H1 (cell line): ENCODE data around the gene COL5A2. TPM values are rescaled to one million over a fixed set of nuclear protein-coding genes. Genes with fewer than 3 reads are reported as not detected.

ENCODE experiments used
- BRCA1 ChIP-seq: IDR thresholded peaks from 2 replicates; pipeline ENCODE4 v1.6.1; 2012; ENCODE audit warnings: low read depth, low read length, improper control_type of control experiment
- CBX5 ChIP-seq: fragments of 300-800, 300-1000 bp; sonication (generic); IDR thresholded peaks from 2 replicates; pipeline ENCODE4 v1.7.1; 2016; ENCODE audit warnings: antibody characterized with exemption, low read length, low read depth
- CHD2 ChIP-seq: IDR thresholded peaks from 2 replicates; pipeline ENCODE4 v1.6.1; 2012; ENCODE audit warnings: low read length, improper control_type of control experiment
- FOSL1 ChIP-seq: IDR thresholded peaks from 2 replicates; pipeline ENCODE4 v1.6.1; 2011; ENCODE audit warnings: mild to moderate bottlenecking, low read depth, low read length, moderate library complexity; ENCODE audit not compliant: insufficient read depth
- KDM1A ChIP-seq: fragments of 200-600, 300-600 bp; sonication (generic); IDR thresholded peaks from 2 replicates; pipeline ENCODE4 v1.7.1; 2016; ENCODE audit warnings: mild to moderate bottlenecking, low read length, borderline replicate concordance
- PHF8 ChIP-seq: fragments of 200-600 bp; sonication (generic); conservative IDR thresholded peaks from 2 replicates; pipeline ENCODE4 v1.7.1; 2012; ENCODE audit warnings: low read depth, mild to moderate bottlenecking, inconsistent platforms, low read length, moderate library complexity
- POLR2A ChIP-seq, 2 experiments: IDR thresholded peaks; 1 replicate in 1 of 2; 2 replicates in 1 of 2; pipeline ENCODE4 v1.6.1; 2011; ENCODE audit warnings: low read depth in 2 of 2, low read length in 2 of 2, mild to moderate bottlenecking in 2 of 2; ENCODE audit errors: control extremely low read depth in 1 of 2
- SAP30 ChIP-seq: fragments of 300-600 bp; sonication (generic); IDR thresholded peaks from 2 replicates; pipeline ENCODE4 v1.7.1; 2012; ENCODE audit warnings: low read length, moderate library complexity, mild to moderate bottlenecking, inconsistent platforms; ENCODE audit not compliant: insufficient read depth, insufficient replicate concordance
- TAF7 ChIP-seq: optimal IDR thresholded peaks from 2 replicates; pipeline ENCODE3; 2011; ENCODE audit warnings: low read depth, mild to moderate bottlenecking, inconsistent platforms, low read length, moderate library complexity, borderline replicate concordance
- TCF12 ChIP-seq: IDR thresholded peaks from 2 replicates; pipeline ENCODE4 v1.6.1; 2011; ENCODE audit warnings: low read depth, mild to moderate bottlenecking, low read length
- ZNF274 ChIP-seq: IDR thresholded peaks from 2 replicates; pipeline ENCODE4 v1.7.0; 2012; ENCODE audit warnings: low read length, borderline replicate concordance; ENCODE audit errors: extremely low read depth
- polyA plus RNA-seq, 7 experiments: library from polyadenylated mRNA; depleted of rRNA in 3 of 7; stranded (reverse) in 5 of 7; unstranded in 2 of 7; fragments of >200 nt in 5 of 7; fragments of 200-250 nt in 2 of 7; gene quantifications; 1 replicate in 5 of 7; 2 replicates in 1 of 7; 4 replicates in 1 of 7; pipeline versions ENCODE4 v1.2.1 to v1.2.3, GENCODE V29; 2011 to 2013; ENCODE audit warnings: missing spikeins in 2 of 7, mixed read lengths in 2 of 7
- total RNA-seq: library from RNA; stranded (reverse); fragmentation: NEBNext Ultra II Directional; extraction: Animal tissue kit (Norgen Biotek cat#: 25700); gene quantifications from 2 replicates; pipeline ENCODE4 v1.2.1, GENCODE V29; 2021

Gene COL5A2
- total and polyA plus RNA-seq, 2 of the 8 experiments (the other 6 are each of a cell fraction or from before 2014, with no cell fraction given): 4.7 to 24.2 TPM

- TF ChIP-seq PHF8 (no peak), ZNF274 (no peak), CHD2 (no peak), FOSL1 (no peak), TCF12 (no peak), KDM1A (no peak), SAP30 (no peak), CBX5 (no peak), TAF7 (no peak), BRCA1 (no peak), POLR2A (IDR thresholded peaks at IDR 0.05; ENCODE audit: control extremely low read depth in 1 of 2, low read depth in 2 of 2, low read length in 2 of 2) (no peak)
Measured at GRCh38 chr2:189221811-189222467, 42.4 kb upstream of the COL5A2 start (continued).
